ENCODE measurements around the gene ATAD3C. TPM values are rescaled to one million over a fixed set of nuclear protein-coding genes. Genes with fewer than 3 reads are reported as not detected.

Gene ATAD3C
- total and polyA plus RNA-seq, 2 of the 4 experiments (the other 2 are of a cell fraction), result not detected

- in situ Hi-C loops (cut with MboI; ENCODE audit: low sequenced_read_pairs), result no loop called here
- 1% methylated on average over 76 of the region's 98 CpGs; no CpG with 5 or more reads in 1 of the 2 experiments for WGBS, 2 experiments (ENCODE audit: extremely low coverage in 2 of 2, insufficient read length in 1 of 2)
- peak within 1 kb of the TSS; percentile 72 for H3K56ac ChIP-seq (ENCODE audit: extremely low read depth, insufficient read depth, low read length)
- peak within 1 kb of the TSS; percentile 83 for H3K9ac ChIP-seq (ENCODE audit: low read depth, low read length)
- intact Hi-C loops (cut with micrococcal nuclease), result loop anchor here (5.0 kb wide), 1 partner anchor 35 kb away; no protein-coding TSS in a partner anchor
- TSS peak; percentile 62 for BruUV-seq (replicated peaks)
- 0 out of 2 replicates have a peak, but pooled peaks cover 4% of the 10 kb centered on the region for H3K9me1 ChIP-seq (ENCODE audit: insufficient read depth, low read length)
- dilution Hi-C loops (cut with HindIII; ENCODE audit: low sequenced_read_pairs, unreplicated experiment), result no loop called here
- H2BK5ac ChIP-seq (ENCODE audit: low read depth, low read length, poor library complexity, severe bottlenecking), result peak within 1 kb of the TSS; percentile 83
- DNase-seq (peak; percentile 86), ATAC-seq (ENCODE audit: low read depth) (peak; percentile 94)
- peak within 1 kb of the TSS; percentile 86 for H2AK9ac ChIP-seq (replicated peaks; ENCODE audit: low read depth, low read length, poor library complexity)
- H2BK15ac ChIP-seq (ENCODE audit: low read depth, low read length), result no peak within 1 kb of the TSS
- H4K20me1 ChIP-seq (ENCODE audit: insufficient read depth, low read length), result peaks cover 22% of the 10 kb centered on the region; the same call in 1 of the 2 replicates
- peak within 1 kb of the TSS; percentile 80 for H3K27ac ChIP-seq (ENCODE audit: insufficient read depth, low read length)
- CTCF ChIA-PET, result interaction anchor here (1.0 kb wide), 1 partner anchor 35 kb away, joined by 3 read pairs; no protein-coding TSS in a partner anchor
- H2AFZ ChIP-seq (replicated peaks; ENCODE audit: low read length, poor library complexity), result peak within 1 kb of the TSS; percentile 97
- H3K27me3 ChIP-seq (ENCODE audit: control insufficient read depth, insufficient read depth, low read length), result no peaks in the 10 kb centered on the region
- peak within 1 kb of the TSS; percentile 98 to 99 for H4K8ac ChIP-seq (ENCODE audit: low read depth in 2 of 2, low read length in 2 of 2)
- H4K91ac ChIP-seq (ENCODE audit: insufficient read depth, low read depth, low read length), result peak within 1 kb of the TSS; percentile 90
- H2BK20ac ChIP-seq (ENCODE audit: low read depth, low read length), result no peak within 1 kb of the TSS
- peaks cover 14 to 60% of the 10 kb centered on the region in 2 experiments for H3K79me1 ChIP-seq (ENCODE audit: low read depth in 1 of 2, low read length in 2 of 2)
- H3K14ac ChIP-seq (replicated peaks; ENCODE audit: low read depth, low read length), result peak within 1 kb of the TSS; percentile 71; the same call in 1 of the 2 replicates
- H2AK5ac ChIP-seq (ENCODE audit: low read depth, low read length), result peak within 1 kb of the TSS; percentile 88
- peaks cover 1% of the 10 kb centered on the region; the same call in 1 of the 2 replicates for H3K9me3 ChIP-seq (ENCODE audit: control insufficient read depth, insufficient read depth, low read length)
- peak within 1 kb of the TSS; percentile 90 for H3K4me3 ChIP-seq (ENCODE audit: insufficient read depth, low read depth, low read length)
- H3K4ac ChIP-seq (ENCODE audit: low read depth, low read length), result peak within 1 kb of the TSS; percentile 92
- H3K36me3 ChIP-seq (ENCODE audit: control insufficient read depth, insufficient read depth, low read length), result peaks cover 28% of the 10 kb centered on the region
- no peak within 1 kb of the TSS; the same call in 1 of the 2 replicates for H2BK120ac ChIP-seq (ENCODE audit: low read depth, low read length)
- H3K18ac ChIP-seq (ENCODE audit: low read depth, low read length), result no peak within 1 kb of the TSS
- POLR2A ChIA-PET (ENCODE audit: unreplicated experiment), result interaction anchor here (0.5 kb wide), 1 partner anchor 10 kb away, joined by 5 read pairs; no protein-coding TSS in a partner anchor
- H3K4me2 ChIP-seq (ENCODE audit: low read depth, low read length), result peak within 1 kb of the TSS; percentile 91
- H4K5ac ChIP-seq (ENCODE audit: low read depth, low read length), result peak within 1 kb of the TSS; percentile 83
- peak within 1 kb of the TSS; percentile 88; the same call in 1 of the 2 replicates for H3K23ac ChIP-seq (ENCODE audit: low read depth, low read length)
- peaks cover 5% of the 10 kb centered on the region for H3K4me1 ChIP-seq (ENCODE audit: control insufficient read depth, insufficient read depth, low read length)
- TF ChIP-seq USF2 (IDR thresholded peaks at IDR 0.05; ENCODE audit: low read depth, low read length) (peak; percentile 63; the same call in 1 of the 2 replicates), SMC3 (IDR thresholded peaks at IDR 0.05; ENCODE audit: low read depth, low read length) (no peak), MAFK (IDR thresholded peaks at IDR 0.05; ENCODE audit: low read depth, low read length) (no peak), RFX5 (IDR thresholded peaks at IDR 0.05; ENCODE audit: low read depth, low read length) (no peak), CEBPB (IDR thresholded peaks at IDR 0.05; ENCODE audit: low read depth, low read length) (no peak), POLR2A (IDR thresholded peaks at IDR 0.05; ENCODE audit: low read depth, low read length) (peak; percentile 86), MXI1 (IDR thresholded peaks at IDR 0.05; ENCODE audit: borderline replicate concordance, low read depth, low read length) (peak; percentile 79), RAD21 (IDR thresholded peaks at IDR 0.05; ENCODE audit: low read length) (no peak), MAZ (IDR thresholded peaks at IDR 0.05; ENCODE audit: borderline replicate concordance, low read depth, low read length) (peak; percentile 34; the same call in 1 of the 2 replicates), CHD1 (IDR thresholded peaks at IDR 0.05; ENCODE audit: low read depth, low read length) (no peak), RCOR1 (IDR thresholded peaks at IDR 0.05; ENCODE audit: insufficient replicate concordance, low read length) (no peak), CTCF (conservative IDR thresholded peaks at IDR 0.05; ENCODE audit: low read depth, low read length) (no peak), ELK1 (IDR thresholded peaks at IDR 0.05; ENCODE audit: borderline replicate concordance, low read depth, low read length) (no peak)
Observed at GRCh38 chr1:1406821-1407635, 42.5 kb upstream of the ATAD3C start, which contains the start of gene MRPL20. TSS of gene MRPL20 (minus strand) at chr1:1407293. CDS start at chr1:1407217, 76 bp downstream.
